Ascending aorta (tissue), 2 donors: Measurements from ENCODE around the gene ZNF382. TPM values are rescaled to one million over a fixed set of nuclear protein-coding genes. Genes with fewer than 3 reads are reported as not detected.
A peak's percentile ranks its signal among the peaks of the same experiment; 100 is the strongest.

ENCODE experiments used
- DNase-seq, 2 donors: peaks; one replicate each; pipeline ENCODE4 v3.0.0-alpha.2; 2019; ENCODE audit warnings: low spot score in 2 of 2
- H3K27ac ChIP-seq, 2 donors: fragments of 200-600 bp; sonication (generic); one replicate each; pipeline ENCODE4 v1.5.1; 2016 to 2017; ENCODE audit warnings: mild to moderate bottlenecking in 1 of 2
- H3K27me3 ChIP-seq: fragments of 200-600 bp; sonication (generic); one replicate; pipeline ENCODE4 v1.5.1; 2017
- H3K36me3 ChIP-seq, 2 donors: fragments of 200-600 bp; sonication (generic); one replicate each; pipeline ENCODE4 v1.5.1; 2016
- H3K4me1 ChIP-seq, 2 donors: fragments of 200-600 bp; sonication (generic); one replicate each; pipeline ENCODE4 v1.5.1; 2016 to 2017; ENCODE audit warnings: mild to moderate bottlenecking in 1 of 2
- H3K4me3 ChIP-seq, 2 donors: fragments of 200-600 bp; sonication (generic); one replicate each; pipeline ENCODE4 v1.5.1; 2016 to 2017; ENCODE audit warnings: mild to moderate bottlenecking in 1 of 2
- H3K9me3 ChIP-seq, 2 donors: fragments of 200-600 bp; sonication (generic); one replicate each; pipeline ENCODE4 v1.5.1; 2016
- CTCF ChIP-seq, 3 experiments: fragments of 200-600 bp in 2 of 3; fragments of 450-650 bp in 1 of 3; sonication (generic) in 2 of 3; IDR thresholded peaks; one replicate each; pipeline ENCODE4 v1.5.1; 2016 to 2019; ENCODE audit warnings: antibody characterized with exemption in 3 of 3, mild to moderate bottlenecking in 1 of 3, moderate library complexity in 1 of 3
- intact Hi-C: fragments of 100-400 bp; cut with DNase I; formaldehyde crosslinking; loops from one replicate; pipeline ENCODE4 v1.15.1; 2023
- total RNA-seq: library from RNA; depleted of rRNA; stranded (reverse); fragments of >200 nt; gene quantifications from one replicate; pipeline ENCODE4 v1.1.0, GENCODE V29; 2016

ZNF382 gene
- total RNA-seq, 1 donor from 2014 or later, result 0.32 TPM

- no peak for DNase-seq
- TF ChIP-seq CTCF (IDR thresholded peaks at IDR 0.05), result no peak
- no peak overlapping the region for H3K4me3 ChIP-seq
- H3K4me1 ChIP-seq, result no peaks in the 10 kb centered on the region
- intact Hi-C loops, result no loop called here
- H3K36me3 ChIP-seq, result peaks cover 88 to 99% of the 10 kb centered on the region in 2 donors
- H3K9me3 ChIP-seq, result peaks cover 96 to 100% of the 10 kb centered on the region in 2 donors
- no peak overlapping the region for H3K27ac ChIP-seq
- no peaks in the 10 kb centered on the region for H3K27me3 ChIP-seq
These were observed 41.6 kb downstream of the ZNF382 start for GRCh38 chr19:36646746-36647145.

- intact Hi-C loops, result no loop called here
- H3K4me1 ChIP-seq, result no peaks in the 10 kb centered on the region
- no peak overlapping the region for H3K4me3 ChIP-seq
- H3K27me3 ChIP-seq, result no peaks in the 10 kb centered on the region
- H3K27ac ChIP-seq, result no peak overlapping the region
- H3K9me3 ChIP-seq, result peaks cover 81 to 97% of the 10 kb centered on the region in 2 donors
- H3K36me3 ChIP-seq, result peaks cover 98 to 99% of the 10 kb centered on the region in 2 donors
- no peak for TF ChIP-seq CTCF (IDR thresholded peaks at IDR 0.05)
- no peak for DNase-seq
These were observed 47.8 kb downstream of the ZNF382 start for GRCh38 chr19:36652958-36653357.

GRCh38 chr19:36665832-36666231 lies 60.7 kb downstream of the ZNF382 start:
- no peak for DNase-seq
- no peak overlapping the region for H3K27ac ChIP-seq
- intact Hi-C loops, result loop anchor here (1.0 to 5.0 kb wide), 4 partner anchors 21 to 186 kb away; partner anchors contain the start of genes ZNF260, ZNF345, ZNF567 and ZNF850
- H3K27me3 ChIP-seq, result no peaks in the 10 kb centered on the region
- peaks cover 0 to 3% of the 10 kb centered on the region in 2 donors for H3K4me1 ChIP-seq
- peaks cover 22 to 51% of the 10 kb centered on the region in 2 donors for H3K36me3 ChIP-seq
- peaks cover 3 to 70% of the 10 kb centered on the region in 2 donors for H3K9me3 ChIP-seq
- no peak for TF ChIP-seq CTCF (IDR thresholded peaks at IDR 0.05)
- peak overlapping the region; percentile 74 to 92 for H3K4me3 ChIP-seq

GRCh38 chr19:36668646-36669045 lies 63.5 kb downstream of the ZNF382 start:
- H3K36me3 ChIP-seq, result peaks cover 14 to 46% of the 10 kb centered on the region in 2 donors

GRCh38 chr19:36672368-36672767 lies 67.3 kb downstream of the ZNF382 start:
- intact Hi-C loops, result no loop called here
- Histone ChIP-seq H3K27ac (no peak overlapping the region), H3K4me1 (no peaks in the 10 kb centered on the region), H3K27me3 (no peaks in the 10 kb centered on the region), H3K4me3 (no peak overlapping the region), H3K36me3 (peaks cover 10 to 46% of the 10 kb centered on the region in 2 donors), H3K9me3 (peaks cover 29 to 95% of the 10 kb centered on the region in 2 donors)
- TF ChIP-seq CTCF (IDR thresholded peaks at IDR 0.05), result no peak
- no peak for DNase-seq

More at GRCh38 chr19:36668646-36669045, 63.5 kb downstream of the ZNF382 start:
- DNase-seq, result no peak
- intact Hi-C loops, result loop anchor here (5.0 kb wide), 2 partner anchors 141 to 184 kb away; partner anchors contain the start of genes ZNF260 and ZNF345
- peaks cover 0 to 74% of the 10 kb centered on the region in 2 donors for H3K9me3 ChIP-seq
- no peak overlapping the region for H3K4me3 ChIP-seq
- TF ChIP-seq CTCF (IDR thresholded peaks at IDR 0.05), result no peak
- no peaks in the 10 kb centered on the region for H3K27me3 ChIP-seq
- peaks cover 0 to 3% of the 10 kb centered on the region in 2 donors for H3K4me1 ChIP-seq
- no peak overlapping the region for H3K27ac ChIP-seq
